HepG2 (cell line): ENCODE results near the gene TBC1D24. TPM values are rescaled to one million over a fixed set of nuclear protein-coding genes. Genes with fewer than 3 reads are reported as not detected.

Experiments used
- AGO2 ChIP-seq: fragments of 200-400 bp; formaldehyde crosslinking; optimal IDR thresholded peaks from 2 replicates; pipeline ENCODE3; 2017; ENCODE audit warnings: mild to moderate bottlenecking, low read depth, low read length, moderate library complexity
- ARID2 ChIP-seq: sonication (generic); formaldehyde crosslinking; IDR thresholded peaks from 2 replicates; pipeline ENCODE4 v1.8.1; 2022; ENCODE audit warnings: mild to moderate bottlenecking, missing genetic modification reagents, borderline replicate concordance
- ARID3A ChIP-seq: IDR thresholded peaks from 2 replicates; pipeline ENCODE4 v1.6.1; 2012; ENCODE audit warnings: low read depth, low read length, improper control_type of control experiment
- MEF2D ChIP-seq: sonication (generic); formaldehyde crosslinking; IDR thresholded peaks from 2 replicates; pipeline ENCODE4 v1.5.1; 2020; ENCODE audit warnings: mild to moderate bottlenecking, missing genetic modification reagents
- RERE ChIP-seq: IDR thresholded peaks from 2 replicates; pipeline ENCODE4 v1.6.1; 2016; ENCODE audit warnings: low read depth, missing genetic modification reagents, missing compliant biosample characterization
- SAP130 ChIP-seq: IDR thresholded peaks from 2 replicates; pipeline ENCODE4 v1.6.1; 2016; ENCODE audit warnings: low read depth
- SETDB1 ChIP-seq: sonication (generic); formaldehyde crosslinking; IDR thresholded peaks from 2 replicates; pipeline ENCODE4 v1.5.1; 2020; ENCODE audit warnings: missing genetic modification reagents, mild to moderate bottlenecking, borderline replicate concordance
- SMAD3 ChIP-seq: sonication (generic); formaldehyde crosslinking; IDR thresholded peaks from 2 replicates; pipeline ENCODE4 v1.4.0; 2020; ENCODE audit warnings: missing genetic modification reagents
- SP2 ChIP-seq: sonication (generic); formaldehyde crosslinking; IDR thresholded peaks from 2 replicates; pipeline ENCODE4 v1.5.1; 2020; ENCODE audit warnings: mild to moderate bottlenecking, missing genetic modification reagents
- SP5 ChIP-seq: IDR thresholded peaks from 2 replicates; pipeline ENCODE4 v1.6.1; 2016; ENCODE audit warnings: low read depth, borderline replicate concordance
- THAP11 ChIP-seq: IDR thresholded peaks from 2 replicates; pipeline ENCODE4 v1.6.1; 2016; ENCODE audit warnings: missing biosample characterization, missing genetic modification reagents
- ZBTB1 ChIP-seq: sonication (generic); formaldehyde crosslinking; IDR thresholded peaks from 2 replicates; pipeline ENCODE4 v1.4.0; 2020; ENCODE audit warnings: missing genetic modification reagents, borderline replicate concordance
- ZC3H4 ChIP-seq: sonication (generic); formaldehyde crosslinking; IDR thresholded peaks from 2 replicates; pipeline ENCODE4 v1.4.0; 2020; ENCODE audit warnings: missing genetic modification reagents, borderline replicate concordance
- ZNF317 ChIP-seq: sonication (generic); formaldehyde crosslinking; IDR thresholded peaks from 2 replicates; pipeline ENCODE4 v1.5.0; 2020; ENCODE audit warnings: mild to moderate bottlenecking, missing genetic modification reagents
- ZNF569 ChIP-seq: sonication (generic); formaldehyde crosslinking; IDR thresholded peaks from 2 replicates; pipeline ENCODE4 v1.5.0; 2020; ENCODE audit warnings: mild to moderate bottlenecking, missing genetic modification reagents, moderate library complexity, borderline replicate concordance
- ZNF672 ChIP-seq: sonication (generic); formaldehyde crosslinking; IDR thresholded peaks from 2 replicates; pipeline ENCODE4 v1.8.1; 2022; ENCODE audit warnings: missing genetic modification reagents
- polyA plus RNA-seq, 8 experiments: library from polyadenylated mRNA; depleted of rRNA in 3 of 8; stranded (reverse) in 7 of 8; unstranded in 1 of 8; fragments of >200 nt; fragmentation: Illumina TruSeq in 4 of 8; extraction: Trizol in 4 of 8; gene quantifications; 2 replicates each; pipeline versions ENCODE4 v1.2.1 to v1.2.3, GENCODE V29; 2011 to 2016; ENCODE audit warnings: low read depth in 4 of 8, missing spikeins in 1 of 8, mixed read lengths in 1 of 8; ENCODE audit not compliant: insufficient read depth in 1 of 8
- total RNA-seq, 5 experiments: library from RNA; depleted of rRNA; stranded (reverse); fragments of >200 nt; fragmentation: Illumina TruSeq; extraction: Trizol; gene quantifications; 2 replicates each; pipeline ENCODE4 v1.2.3, GENCODE V29; 2016; ENCODE audit warnings: low read depth in 1 of 5

TBC1D24 gene
- total and polyA plus RNA-seq, 2 of the 13 experiments (the other 11 are each of a cell fraction or from before 2014, with no cell fraction given) = 7.7 to 13.7 TPM

GRCh38 chr16:2500918-2501750 lies 26.2 kb downstream of the TBC1D24 start (continued):
- TF ChIP-seq RERE (CRISPR knock-in tag) (no peak), SAP130 (CRISPR knock-in tag) (peak; percentile 55), SP2 (no peak; the same call in 1 of the 2 replicates), SP5 (CRISPR knock-in tag) (no peak), AGO2 (peak; percentile 49), MEF2D (CRISPR knock-in tag) (no peak), SMAD3 (CRISPR knock-in tag) (peak; percentile 54; the same call in 1 of the 2 replicates), ZNF569 (no peak), ARID3A (no peak), ARID2 (CRISPR knock-in tag) (no peak), ZBTB1 (CRISPR knock-in tag) (no peak), ZC3H4 (no peak), ZNF317 (CRISPR knock-in tag) (no peak), ZNF672 (CRISPR knock-in tag) (no peak), THAP11 (peak; percentile 46), SETDB1 (no peak)
